GM23338 (cell line): ENCODE measurements around the gene RASGRF2. TPM values are rescaled to one million over a fixed set of nuclear protein-coding genes. Genes with fewer than 3 reads are reported as not detected.

Experiments used
- ATAC-seq: fragments of 200-7000 bp; cut with Tn5 transposase; 3 replicates; pipeline ENCODE4 v1.9.1; 2020
- DNase-seq: peaks from one replicate; pipeline ENCODE4 v3.0.0-alpha.2; 2015; ENCODE audit warnings: low spot score
- H2AFZ ChIP-seq: fragments of 200-600 bp; sonication (generic); 2 replicates; pipeline ENCODE4 v1.8.0; 2016; ENCODE audit warnings: antibody characterized with exemption, mild to moderate bottlenecking, moderate library complexity
- H3F3A ChIP-seq: fragments of 200-600 bp; sonication (generic); replicated peaks from 2 replicates; pipeline ENCODE4 v1.8.0; 2017; ENCODE audit warnings: antibody characterized with exemption, mixed run types, low read depth
- H3K27ac ChIP-seq: fragments of 200-600 bp; sonication (generic); 2 replicates; pipeline ENCODE4 v1.6.1; 2016; ENCODE audit warnings: low read depth
- H3K27me3 ChIP-seq: fragments of 200-600 bp; sonication (generic); 2 replicates; pipeline ENCODE4 v1.8.0; 2016; ENCODE audit warnings: mild to moderate bottlenecking, mixed run types, moderate library complexity; ENCODE audit not compliant: insufficient read depth
- H3K36me3 ChIP-seq: fragments of 200-600 bp; sonication (generic); 2 replicates; pipeline ENCODE4 v1.8.0; 2016; ENCODE audit warnings: mild to moderate bottlenecking; ENCODE audit not compliant: insufficient read depth
- H3K4me1 ChIP-seq: fragments of 200-600 bp; sonication (generic); 2 replicates; pipeline ENCODE4 v1.8.0; 2016; ENCODE audit warnings: mild to moderate bottlenecking, moderate library complexity; ENCODE audit not compliant: insufficient read depth
- H3K4me2 ChIP-seq: fragments of 200-600 bp; sonication (generic); 2 replicates; pipeline ENCODE4 v1.7.1; 2017; ENCODE audit warnings: mixed run types
- H3K4me3 ChIP-seq: fragments of 200-600 bp; sonication (generic); 2 replicates; pipeline ENCODE4 v1.6.1; 2016; ENCODE audit warnings: mixed run types
- H3K79me2 ChIP-seq: fragments of 200-600 bp; sonication (generic); replicated peaks from 2 replicates; pipeline ENCODE4 v1.8.0; 2017; ENCODE audit warnings: mild to moderate bottlenecking; ENCODE audit not compliant: insufficient read depth
- H3K9me2 ChIP-seq: fragments of 200-600 bp; sonication (generic); 2 replicates; pipeline ENCODE4 v1.8.0; 2017; ENCODE audit not compliant: insufficient read depth
- H4K20me1 ChIP-seq: fragments of 200-600 bp; sonication (generic); replicated peaks from 2 replicates; pipeline ENCODE4 v1.8.0; 2017; ENCODE audit warnings: mild to moderate bottlenecking; ENCODE audit not compliant: insufficient read depth
- H3K27ac Mint-ChIP-seq: 2 replicates; pipeline ENCODE4 v1.8.0; 2020; ENCODE audit warnings: inconsistent platforms, mild to moderate bottlenecking, moderate library complexity, mixed read lengths
- H3K27me3 Mint-ChIP-seq: 3 replicates; pipeline ENCODE4 v1.8.0; 2022; ENCODE audit warnings: low read depth, mild to moderate bottlenecking, moderate library complexity, mixed read lengths, inconsistent platforms; ENCODE audit not compliant: insufficient read depth, poor library complexity
- H3K36me3 Mint-ChIP-seq: 3 replicates; pipeline ENCODE4 v1.8.0; 2021; ENCODE audit warnings: low read depth, mild to moderate bottlenecking, inconsistent platforms, moderate library complexity, mixed read lengths
- H3K4me1 Mint-ChIP-seq: 3 replicates; pipeline ENCODE4 v1.8.0; 2020; ENCODE audit warnings: mild to moderate bottlenecking, inconsistent platforms, mixed read lengths
- H3K4me3 Mint-ChIP-seq: 3 replicates; pipeline ENCODE4 v1.8.0; 2021; ENCODE audit warnings: moderate library complexity, mild to moderate bottlenecking, inconsistent platforms, mixed read lengths
- H3K9me3 Mint-ChIP-seq: 3 replicates; pipeline ENCODE4 v1.8.0; 2020; ENCODE audit warnings: moderate library complexity, mild to moderate bottlenecking, inconsistent platforms, mixed read lengths
- CREB1 ChIP-seq: fragments of 250-450 bp; sonication (Bioruptor Pico); IDR thresholded peaks from 2 replicates; pipeline ENCODE4 v1.5.0; 2020; ENCODE audit warnings: low read depth, mild to moderate bottlenecking, moderate library complexity
- EZH2 ChIP-seq: fragments of 200-600 bp; sonication (generic); IDR thresholded peaks from one replicate; pipeline ENCODE4 v1.8.0; 2017; ENCODE audit warnings: antibody characterized with exemption, mild to moderate bottlenecking, low read depth; ENCODE audit not compliant: unreplicated experiment
- EZH2phosphoT487 ChIP-seq: fragments of 200-600 bp; sonication (generic); IDR thresholded peaks from one replicate; pipeline ENCODE4 v1.8.1; 2018; ENCODE audit warnings: antibody characterized with exemption; ENCODE audit not compliant: unreplicated experiment
- JUNB ChIP-seq: IDR thresholded peaks from one replicate; pipeline ENCODE4 v1.6.1; 2016; ENCODE audit warnings: antibody characterized with exemption; ENCODE audit not compliant: unreplicated experiment
- NANOG ChIP-seq: IDR thresholded peaks from 2 replicates; pipeline ENCODE4 v1.6.1; 2016; ENCODE audit warnings: antibody characterized with exemption, borderline replicate concordance
- POLR2AphosphoS5 ChIP-seq: IDR thresholded peaks from 2 replicates; pipeline ENCODE4 v1.6.1; 2016; ENCODE audit warnings: antibody characterized with exemption, low read depth
- STAT1 ChIP-seq: IDR thresholded peaks from one replicate; pipeline ENCODE4 v1.6.1; 2016; ENCODE audit warnings: antibody characterized with exemption; ENCODE audit not compliant: unreplicated experiment
- ZNF114 ChIP-seq: fragments of 250-450 bp; sonication (Bioruptor Pico); IDR thresholded peaks from 2 replicates; pipeline ENCODE4 v1.5.0; 2020; ENCODE audit warnings: mild to moderate bottlenecking, moderate library complexity
- ZNF331 ChIP-seq: fragments of 250-450 bp; sonication (Bioruptor Pico); IDR thresholded peaks from 2 replicates; pipeline ENCODE4 v1.5.0; 2020; ENCODE audit warnings: low read depth, mild to moderate bottlenecking, moderate library complexity
- polyA plus RNA-seq: library from polyadenylated mRNA; unstranded; fragments of >200 nt; fragmentation: Nextera tagmentation; extraction: Ambion mirVana; gene quantifications from 2 replicates; pipeline ENCODE4 v1.2.1, GENCODE V29; 2016
- total RNA-seq: library from RNA; depleted of rRNA; stranded (reverse); fragments of >200 nt; shearing (Covaris generic); gene quantifications from 2 replicates; pipeline ENCODE4 v1.2.3, GENCODE V29; 2014
- TF ChIP-seq, protein P1 (sequence below): IDR thresholded peaks from one replicate; pipeline ENCODE4 v1.6.1; 2018; ENCODE audit warnings: antibody characterized with exemption; ENCODE audit not compliant: unreplicated experiment
- TF ChIP-seq, protein P2 (sequence below), 2 experiments: fragments of 200-600 bp in 1 of 2; sonication (generic) in 1 of 2; conservative IDR thresholded peaks; 2 replicates each; pipeline versions ENCODE4 v1.5.1 to v1.6.1; 2016 to 2017; ENCODE audit warnings: antibody characterized with exemption in 2 of 2, low read depth in 2 of 2, mild to moderate bottlenecking in 2 of 2, moderate library complexity in 1 of 2
- TF ChIP-seq, protein P3 (sequence below): fragments of 250-450 bp; sonication (Bioruptor Pico); IDR thresholded peaks from 2 replicates; pipeline ENCODE4 v1.5.0; 2020; ENCODE audit warnings: mild to moderate bottlenecking, moderate library complexity

RASGRF2 gene
- total and polyA plus RNA-seq, 2 experiments from 2014 or later: 5.0 to 19.2 TPM

DNA sequence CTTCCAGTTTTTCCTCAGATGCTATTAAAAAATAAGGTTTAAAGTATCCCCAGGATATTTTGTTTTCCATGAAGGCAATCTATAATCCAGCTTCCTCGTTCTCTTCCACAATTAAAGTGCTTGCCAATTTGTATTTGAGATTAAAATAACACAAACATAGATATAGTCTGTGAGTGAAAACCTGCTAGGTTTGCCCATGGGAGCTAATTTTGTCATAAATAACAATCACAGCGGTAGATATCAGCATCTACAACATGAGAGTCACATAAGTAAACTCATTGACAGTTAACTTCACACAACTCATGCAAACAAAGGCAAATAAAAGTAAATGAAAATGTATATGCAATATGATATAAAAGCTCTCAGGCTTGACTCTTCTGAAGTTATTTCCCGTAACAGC is 29.2 kb upstream of the RASGRF2 start:
- Histone ChIP-seq H3K4me1 (no peaks in the 10 kb centered on the region), H4K20me1 (no peaks in the 10 kb centered on the region), H3K27ac (no peak overlapping the region), H3K9me2 (no peaks in the 10 kb centered on the region), H3K36me3 (no peaks in the 10 kb centered on the region), H3F3A (no peaks in the 10 kb centered on the region), H3K27me3 (no peaks in the 10 kb centered on the region), H3K4me2 (no peak overlapping the region), H3K4me3 (no peak overlapping the region), H3K79me2 (no peaks in the 10 kb centered on the region), H2AFZ (no peak overlapping the region)
- Mint-ChIP-seq H3K4me3 (no peak overlapping the region), H3K27me3 (peaks cover 1% of the 10 kb centered on the region), H3K27ac (no peak overlapping the region), H3K36me3 (no peaks in the 10 kb centered on the region), H3K4me1 (peaks cover 4% of the 10 kb centered on the region; the same call in 1 of the 3 replicates), H3K9me3 (no peaks in the 10 kb centered on the region)
- TF ChIP-seq EZH2phosphoT487 (no peak), POLR2AphosphoS5 (no peak), NANOG (no peak), JUNB (no peak), ZNF114 (CRISPR knock-in tag) (no peak), STAT1 (no peak), EZH2 (no peak), ZNF331 (CRISPR knock-in tag) (no peak), CREB1 (CRISPR knock-in tag) (no peak)
- TF ChIP-seq, protein P1, sequence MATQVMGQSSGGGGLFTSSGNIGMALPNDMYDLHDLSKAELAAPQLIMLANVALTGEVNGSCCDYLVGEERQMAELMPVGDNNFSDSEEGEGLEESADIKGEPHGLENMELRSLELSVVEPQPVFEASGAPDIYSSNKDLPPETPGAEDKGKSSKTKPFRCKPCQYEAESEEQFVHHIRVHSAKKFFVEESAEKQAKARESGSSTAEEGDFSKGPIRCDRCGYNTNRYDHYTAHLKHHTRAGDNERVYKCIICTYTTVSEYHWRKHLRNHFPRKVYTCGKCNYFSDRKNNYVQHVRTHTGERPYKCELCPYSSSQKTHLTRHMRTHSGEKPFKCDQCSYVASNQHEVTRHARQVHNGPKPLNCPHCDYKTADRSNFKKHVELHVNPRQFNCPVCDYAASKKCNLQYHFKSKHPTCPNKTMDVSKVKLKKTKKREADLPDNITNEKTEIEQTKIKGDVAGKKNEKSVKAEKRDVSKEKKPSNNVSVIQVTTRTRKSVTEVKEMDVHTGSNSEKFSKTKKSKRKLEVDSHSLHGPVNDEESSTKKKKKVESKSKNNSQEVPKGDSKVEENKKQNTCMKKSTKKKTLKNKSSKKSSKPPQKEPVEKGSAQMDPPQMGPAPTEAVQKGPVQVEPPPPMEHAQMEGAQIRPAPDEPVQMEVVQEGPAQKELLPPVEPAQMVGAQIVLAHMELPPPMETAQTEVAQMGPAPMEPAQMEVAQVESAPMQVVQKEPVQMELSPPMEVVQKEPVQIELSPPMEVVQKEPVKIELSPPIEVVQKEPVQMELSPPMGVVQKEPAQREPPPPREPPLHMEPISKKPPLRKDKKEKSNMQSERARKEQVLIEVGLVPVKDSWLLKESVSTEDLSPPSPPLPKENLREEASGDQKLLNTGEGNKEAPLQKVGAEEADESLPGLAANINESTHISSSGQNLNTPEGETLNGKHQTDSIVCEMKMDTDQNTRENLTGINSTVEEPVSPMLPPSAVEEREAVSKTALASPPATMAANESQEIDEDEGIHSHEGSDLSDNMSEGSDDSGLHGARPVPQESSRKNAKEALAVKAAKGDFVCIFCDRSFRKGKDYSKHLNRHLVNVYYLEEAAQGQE: no peak
- TF ChIP-seq, protein P2, sequence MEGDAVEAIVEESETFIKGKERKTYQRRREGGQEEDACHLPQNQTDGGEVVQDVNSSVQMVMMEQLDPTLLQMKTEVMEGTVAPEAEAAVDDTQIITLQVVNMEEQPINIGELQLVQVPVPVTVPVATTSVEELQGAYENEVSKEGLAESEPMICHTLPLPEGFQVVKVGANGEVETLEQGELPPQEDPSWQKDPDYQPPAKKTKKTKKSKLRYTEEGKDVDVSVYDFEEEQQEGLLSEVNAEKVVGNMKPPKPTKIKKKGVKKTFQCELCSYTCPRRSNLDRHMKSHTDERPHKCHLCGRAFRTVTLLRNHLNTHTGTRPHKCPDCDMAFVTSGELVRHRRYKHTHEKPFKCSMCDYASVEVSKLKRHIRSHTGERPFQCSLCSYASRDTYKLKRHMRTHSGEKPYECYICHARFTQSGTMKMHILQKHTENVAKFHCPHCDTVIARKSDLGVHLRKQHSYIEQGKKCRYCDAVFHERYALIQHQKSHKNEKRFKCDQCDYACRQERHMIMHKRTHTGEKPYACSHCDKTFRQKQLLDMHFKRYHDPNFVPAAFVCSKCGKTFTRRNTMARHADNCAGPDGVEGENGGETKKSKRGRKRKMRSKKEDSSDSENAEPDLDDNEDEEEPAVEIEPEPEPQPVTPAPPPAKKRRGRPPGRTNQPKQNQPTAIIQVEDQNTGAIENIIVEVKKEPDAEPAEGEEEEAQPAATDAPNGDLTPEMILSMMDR (conservative IDR thresholded peaks at IDR 0.05; ENCODE audit: low read depth in 2 of 2): no peak
- TF ChIP-seq, protein P3, sequence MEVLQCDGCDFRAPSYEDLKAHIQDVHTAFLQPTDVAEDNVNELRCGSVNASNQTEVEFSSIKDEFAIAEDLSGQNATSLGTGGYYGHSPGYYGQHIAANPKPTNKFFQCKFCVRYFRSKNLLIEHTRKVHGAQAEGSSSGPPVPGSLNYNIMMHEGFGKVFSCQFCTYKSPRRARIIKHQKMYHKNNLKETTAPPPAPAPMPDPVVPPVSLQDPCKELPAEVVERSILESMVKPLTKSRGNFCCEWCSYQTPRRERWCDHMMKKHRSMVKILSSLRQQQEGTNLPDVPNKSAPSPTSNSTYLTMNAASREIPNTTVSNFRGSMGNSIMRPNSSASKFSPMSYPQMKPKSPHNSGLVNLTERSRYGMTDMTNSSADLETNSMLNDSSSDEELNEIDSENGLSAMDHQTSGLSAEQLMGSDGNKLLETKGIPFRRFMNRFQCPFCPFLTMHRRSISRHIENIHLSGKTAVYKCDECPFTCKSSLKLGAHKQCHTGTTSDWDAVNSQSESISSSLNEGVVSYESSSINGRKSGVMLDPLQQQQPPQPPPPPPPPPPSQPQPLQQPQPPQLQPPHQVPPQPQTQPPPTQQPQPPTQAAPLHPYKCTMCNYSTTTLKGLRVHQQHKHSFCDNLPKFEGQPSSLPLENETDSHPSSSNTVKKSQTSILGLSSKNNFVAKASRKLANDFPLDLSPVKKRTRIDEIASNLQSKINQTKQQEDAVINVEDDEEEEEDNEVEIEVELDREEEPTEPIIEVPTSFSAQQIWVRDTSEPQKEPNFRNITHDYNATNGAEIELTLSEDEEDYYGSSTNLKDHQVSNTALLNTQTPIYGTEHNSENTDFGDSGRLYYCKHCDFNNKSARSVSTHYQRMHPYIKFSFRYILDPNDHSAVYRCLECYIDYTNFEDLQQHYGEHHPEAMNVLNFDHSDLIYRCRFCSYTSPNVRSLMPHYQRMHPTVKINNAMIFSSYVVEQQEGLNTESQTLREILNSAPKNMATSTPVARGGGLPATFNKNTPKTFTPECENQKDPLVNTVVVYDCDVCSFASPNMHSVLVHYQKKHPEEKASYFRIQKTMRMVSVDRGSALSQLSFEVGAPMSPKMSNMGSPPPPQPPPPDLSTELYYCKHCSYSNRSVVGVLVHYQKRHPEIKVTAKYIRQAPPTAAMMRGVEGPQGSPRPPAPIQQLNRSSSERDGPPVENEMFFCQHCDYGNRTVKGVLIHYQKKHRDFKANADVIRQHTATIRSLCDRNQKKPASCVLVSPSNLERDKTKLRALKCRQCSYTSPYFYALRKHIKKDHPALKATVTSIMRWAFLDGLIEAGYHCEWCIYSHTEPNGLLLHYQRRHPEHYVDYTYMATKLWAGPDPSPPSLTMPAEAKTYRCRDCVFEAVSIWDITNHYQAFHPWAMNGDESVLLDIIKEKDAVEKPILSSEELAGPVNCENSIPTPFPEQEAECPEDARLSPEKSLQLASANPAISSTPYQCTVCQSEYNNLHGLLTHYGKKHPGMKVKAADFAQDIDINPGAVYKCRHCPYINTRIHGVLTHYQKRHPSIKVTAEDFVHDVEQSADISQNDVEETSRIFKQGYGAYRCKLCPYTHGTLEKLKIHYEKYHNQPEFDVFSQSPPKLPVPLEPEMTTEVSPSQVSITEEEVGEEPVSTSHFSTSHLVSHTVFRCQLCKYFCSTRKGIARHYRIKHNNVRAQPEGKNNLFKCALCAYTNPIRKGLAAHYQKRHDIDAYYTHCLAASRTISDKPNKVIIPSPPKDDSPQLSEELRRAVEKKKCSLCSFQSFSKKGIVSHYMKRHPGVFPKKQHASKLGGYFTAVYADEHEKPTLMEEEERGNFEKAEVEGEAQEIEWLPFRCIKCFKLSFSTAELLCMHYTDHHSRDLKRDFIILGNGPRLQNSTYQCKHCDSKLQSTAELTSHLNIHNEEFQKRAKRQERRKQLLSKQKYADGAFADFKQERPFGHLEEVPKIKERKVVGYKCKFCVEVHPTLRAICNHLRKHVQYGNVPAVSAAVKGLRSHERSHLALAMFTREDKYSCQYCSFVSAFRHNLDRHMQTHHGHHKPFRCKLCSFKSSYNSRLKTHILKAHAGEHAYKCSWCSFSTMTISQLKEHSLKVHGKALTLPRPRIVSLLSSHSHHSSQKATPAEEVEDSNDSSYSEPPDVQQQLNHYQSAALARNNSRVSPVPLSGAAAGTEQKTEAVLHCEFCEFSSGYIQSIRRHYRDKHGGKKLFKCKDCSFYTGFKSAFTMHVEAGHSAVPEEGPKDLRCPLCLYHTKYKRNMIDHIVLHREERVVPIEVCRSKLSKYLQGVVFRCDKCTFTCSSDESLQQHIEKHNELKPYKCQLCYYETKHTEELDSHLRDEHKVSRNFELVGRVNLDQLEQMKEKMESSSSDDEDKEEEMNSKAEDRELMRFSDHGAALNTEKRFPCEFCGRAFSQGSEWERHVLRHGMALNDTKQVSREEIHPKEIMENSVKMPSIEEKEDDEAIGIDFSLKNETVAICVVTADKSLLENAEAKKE (CRISPR knock-in tag): no peak
- DNase-seq: no peak
- no peak for ATAC-seq
